PC-9 (cell line): Measurements from ENCODE around the gene OTOP2.

ENCODE experiments used
- CTCF ChIP-seq: fragments of 200-600 bp; sonication (generic); conservative IDR thresholded peaks from 2 replicates; pipeline ENCODE4 v1.6.1; 2017; ENCODE audit warnings: mixed run types, antibody characterized with exemption, mild to moderate bottlenecking, moderate library complexity
- EZH2 ChIP-seq: fragments of 200-600 bp; sonication (generic); IDR thresholded peaks from 2 replicates; pipeline ENCODE4 v1.8.0; 2017; ENCODE audit warnings: antibody characterized with exemption, low read depth

- TF ChIP-seq CTCF (no peak), EZH2 (no peak)
Measured at GRCh38 chr17:74901353-74902135, 22.5 kb upstream of the OTOP2 start.
